ENCODE data around the gene MGP.

The MGP gene

DNA sequence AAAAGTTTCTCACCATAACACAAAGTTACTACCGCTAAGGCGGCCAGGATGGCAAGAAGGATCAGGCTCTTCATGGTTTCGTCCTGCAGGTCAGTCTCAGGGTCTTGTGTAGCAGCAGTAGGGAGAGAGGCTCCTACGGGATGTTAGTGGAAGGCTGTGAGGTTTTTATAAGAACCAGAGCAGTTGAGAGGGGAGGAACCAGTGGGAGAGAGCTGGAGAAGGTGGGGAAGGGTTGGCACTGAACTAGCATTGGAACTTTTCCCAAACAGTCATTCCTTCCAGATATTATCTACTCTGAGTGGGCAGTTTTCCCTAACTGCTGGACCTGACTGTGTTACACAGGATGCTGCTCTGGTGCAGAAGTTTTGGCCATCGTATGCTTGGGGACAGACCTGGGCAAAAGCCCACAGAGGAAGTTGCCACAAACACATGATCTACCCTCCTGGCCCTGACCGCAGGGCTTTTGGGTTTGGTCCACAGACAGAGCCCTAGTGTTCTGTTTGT, at the start of gene MGP:
Gene MGP, minus strand, starts transcription at position 137 of the 504 bp plus-strand sequence. Its CDS starts 63 bp downstream, at position 74.
- H3K27ac Mint-ChIP-seq, result no peak within 1 kb of the TSS
- H3K27me3 Mint-ChIP-seq (ENCODE audit: low read depth), result peaks cover 30% of the 10 kb centered on the region
- no peak within 1 kb of the TSS for H3K4me3 Mint-ChIP-seq

DNA sequence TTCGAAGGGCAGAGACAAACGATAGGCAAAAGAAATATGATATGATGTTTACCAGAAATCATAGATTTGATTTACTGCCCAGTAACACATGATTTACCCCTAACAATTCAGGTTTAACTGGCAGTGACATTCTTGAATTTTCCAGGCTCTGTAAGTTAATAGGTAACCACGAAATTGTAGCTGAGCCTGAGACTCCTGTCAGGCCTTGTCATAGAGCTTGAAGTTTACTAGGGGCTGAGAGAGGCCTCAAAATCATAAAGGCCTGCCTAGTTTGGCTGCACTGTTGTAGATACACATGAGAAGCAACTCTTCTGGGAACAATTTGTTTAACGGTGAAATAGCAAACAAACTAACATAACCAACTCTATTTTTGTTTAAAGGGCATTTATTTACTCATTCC, 49.4 kb upstream of the MGP start:
- Mint-ChIP-seq H3K36me3 (ENCODE audit: low read depth) (peaks cover 61% of the 10 kb centered on the region), H3K27me3 (ENCODE audit: low read depth) (no peaks in the 10 kb centered on the region), H3K27ac (no peak overlapping the region), H3K4me1 (ENCODE audit: low read depth) (peaks cover 14% of the 10 kb centered on the region), H3K9me3 (no peaks in the 10 kb centered on the region), H3K4me3 (no peak overlapping the region)

More for the DNA sequence above, at the start of gene MGP:
- H3K9me3 Mint-ChIP-seq, result peaks cover 2% of the 10 kb centered on the region
- peaks cover 9% of the 10 kb centered on the region for H3K4me1 Mint-ChIP-seq (ENCODE audit: low read depth)
- no peaks in the 10 kb centered on the region for H3K36me3 Mint-ChIP-seq (ENCODE audit: low read depth)

DNA sequence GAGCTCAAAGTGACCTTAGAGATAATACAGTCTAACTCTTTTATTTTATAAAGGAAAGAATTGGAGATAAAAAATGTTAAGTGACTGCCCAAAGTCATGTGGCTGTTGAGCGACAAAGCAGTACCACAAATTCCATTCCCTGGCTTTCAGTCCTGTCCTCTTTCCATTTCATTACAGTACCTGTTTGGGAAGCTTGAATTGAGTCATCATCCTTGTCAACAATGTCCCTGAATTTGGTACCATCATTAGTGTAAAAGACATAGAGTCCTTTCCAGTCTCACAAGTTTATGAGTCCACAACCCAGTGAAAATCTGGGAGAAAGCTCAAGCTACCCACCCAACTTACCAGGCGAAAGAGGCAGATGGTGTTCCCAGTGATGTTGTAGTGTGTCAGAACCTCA, 48.9 kb upstream of the MGP start:
- H3K4me3 Mint-ChIP-seq, result no peak overlapping the region
- no peaks in the 10 kb centered on the region for H3K27me3 Mint-ChIP-seq (ENCODE audit: low read depth)
- no peaks in the 10 kb centered on the region for H3K9me3 Mint-ChIP-seq
- H3K36me3 Mint-ChIP-seq (ENCODE audit: low read depth), result peaks cover 57% of the 10 kb centered on the region
- H3K4me1 Mint-ChIP-seq (ENCODE audit: low read depth), result peaks cover 14% of the 10 kb centered on the region
- H3K27ac Mint-ChIP-seq, result no peak overlapping the region

DNA sequence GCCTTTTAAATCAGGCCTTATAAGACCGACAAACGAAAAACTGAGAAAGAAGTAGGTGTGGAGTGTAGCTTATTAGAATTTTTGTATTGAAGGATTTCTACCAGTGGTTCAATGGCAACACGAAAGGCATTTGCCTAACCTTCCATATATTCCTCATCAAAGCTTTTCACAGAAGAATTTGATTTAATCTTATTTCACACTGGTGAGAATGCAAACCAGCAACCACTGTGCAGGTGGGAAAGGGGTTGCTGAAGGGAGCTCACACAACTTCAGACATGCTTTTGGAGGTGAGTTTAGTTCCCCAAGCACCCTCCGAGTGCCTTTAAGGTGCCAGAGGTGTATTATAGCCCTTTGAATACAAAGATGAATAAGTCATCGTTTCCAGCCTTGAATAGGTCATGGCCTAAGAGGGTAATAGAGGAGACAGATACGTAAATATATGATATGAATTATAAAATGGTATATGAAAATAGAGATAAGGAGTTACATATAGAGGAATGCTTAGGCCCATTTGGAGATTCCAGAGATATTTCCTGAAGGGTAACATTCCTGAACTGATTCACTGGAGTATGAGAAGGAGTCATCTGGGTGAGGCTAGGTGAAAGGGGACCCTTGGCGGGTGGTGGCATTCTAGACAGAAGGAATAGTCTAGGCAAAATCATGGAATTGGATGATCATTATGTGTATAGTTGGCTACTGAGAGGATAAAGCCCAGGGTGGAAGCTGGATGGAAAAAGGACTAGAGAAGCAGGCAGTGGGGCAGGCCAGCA, 46.3 kb upstream of the MGP start:
- peaks cover 49% of the 10 kb centered on the region for H3K36me3 Mint-ChIP-seq (ENCODE audit: low read depth)
- no peaks in the 10 kb centered on the region for H3K9me3 Mint-ChIP-seq
- no peak overlapping the region for H3K4me3 Mint-ChIP-seq
- peaks cover 1% of the 10 kb centered on the region for H3K4me1 Mint-ChIP-seq (ENCODE audit: low read depth)
- H3K27me3 Mint-ChIP-seq (ENCODE audit: low read depth), result no peaks in the 10 kb centered on the region
- H3K27ac Mint-ChIP-seq, result no peak overlapping the region

DNA sequence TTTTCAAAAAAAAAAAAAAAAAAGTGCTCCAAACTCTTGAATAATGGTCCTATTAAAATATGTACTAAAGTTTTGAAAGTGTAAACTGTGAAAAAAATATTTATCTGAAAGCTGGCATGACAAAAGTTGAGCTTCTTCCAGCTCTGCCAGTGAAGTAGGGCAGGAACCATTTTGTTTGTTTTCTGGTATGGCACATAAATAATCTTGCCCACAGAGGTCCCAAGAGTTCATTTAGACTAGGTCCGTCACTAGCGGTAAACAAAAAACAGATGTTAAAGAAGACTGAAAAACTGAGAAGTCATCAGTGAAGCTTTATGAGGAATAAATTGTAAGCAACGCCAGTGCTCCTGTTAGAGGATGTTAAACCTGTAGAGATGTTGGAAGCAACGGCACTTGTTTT, 45.7 kb upstream of the MGP start:
- Mint-ChIP-seq H3K4me3 (no peak overlapping the region), H3K27me3 (ENCODE audit: low read depth) (no peaks in the 10 kb centered on the region), H3K9me3 (no peaks in the 10 kb centered on the region), H3K27ac (no peak overlapping the region), H3K36me3 (ENCODE audit: low read depth) (peaks cover 45% of the 10 kb centered on the region), H3K4me1 (ENCODE audit: low read depth) (no peaks in the 10 kb centered on the region)

DNA sequence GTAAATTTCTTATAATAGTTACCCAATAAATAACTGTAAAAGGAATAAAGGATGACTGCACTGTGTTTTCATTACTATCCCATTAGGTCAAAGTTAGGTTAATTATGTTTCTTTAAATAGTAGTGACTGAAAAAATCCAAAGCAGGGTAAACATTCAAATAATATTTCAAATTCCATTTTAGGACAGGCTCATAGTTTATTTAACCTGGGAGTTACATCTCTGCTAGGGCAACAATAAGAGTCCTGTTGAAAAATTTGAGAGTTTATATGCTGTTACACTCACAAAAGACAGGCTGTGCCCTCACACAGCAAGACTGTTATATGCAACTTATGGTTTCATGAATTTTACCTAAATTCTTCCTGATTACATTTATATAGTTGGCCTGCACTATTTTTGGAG, 44.6 kb upstream of the MGP start:
- H3K27ac Mint-ChIP-seq, result no peak overlapping the region
- H3K4me3 Mint-ChIP-seq, result no peak overlapping the region
- H3K27me3 Mint-ChIP-seq (ENCODE audit: low read depth), result no peaks in the 10 kb centered on the region
- no peaks in the 10 kb centered on the region for H3K4me1 Mint-ChIP-seq (ENCODE audit: low read depth)
- peaks cover 40% of the 10 kb centered on the region for H3K36me3 Mint-ChIP-seq (ENCODE audit: low read depth)
- H3K9me3 Mint-ChIP-seq, result no peaks in the 10 kb centered on the region

DNA sequence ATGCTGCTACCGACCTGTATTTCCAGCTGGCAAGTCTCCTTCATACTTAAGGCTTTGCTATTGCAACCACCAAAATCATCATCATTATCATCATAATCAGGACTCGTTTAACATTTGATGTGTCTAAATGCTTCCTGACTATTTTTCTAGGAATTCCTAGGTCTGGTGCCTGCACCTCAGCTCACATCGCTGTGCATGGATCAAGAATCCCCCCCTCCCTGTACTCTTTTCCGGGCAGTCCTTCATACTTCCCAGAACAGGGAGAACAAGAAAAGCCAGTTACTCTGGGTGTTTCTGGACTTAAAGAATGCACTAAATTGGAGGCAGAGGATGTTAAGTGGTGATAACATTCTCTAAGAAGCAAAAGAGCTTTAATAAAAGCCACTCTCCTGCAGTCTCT, 43.3 kb upstream of the MGP start:
- Mint-ChIP-seq H3K27me3 (ENCODE audit: low read depth) (no peaks in the 10 kb centered on the region), H3K27ac (no peak overlapping the region), H3K4me3 (no peak overlapping the region), H3K4me1 (ENCODE audit: low read depth) (no peaks in the 10 kb centered on the region), H3K36me3 (ENCODE audit: low read depth) (peaks cover 37% of the 10 kb centered on the region), H3K9me3 (no peaks in the 10 kb centered on the region)

DNA sequence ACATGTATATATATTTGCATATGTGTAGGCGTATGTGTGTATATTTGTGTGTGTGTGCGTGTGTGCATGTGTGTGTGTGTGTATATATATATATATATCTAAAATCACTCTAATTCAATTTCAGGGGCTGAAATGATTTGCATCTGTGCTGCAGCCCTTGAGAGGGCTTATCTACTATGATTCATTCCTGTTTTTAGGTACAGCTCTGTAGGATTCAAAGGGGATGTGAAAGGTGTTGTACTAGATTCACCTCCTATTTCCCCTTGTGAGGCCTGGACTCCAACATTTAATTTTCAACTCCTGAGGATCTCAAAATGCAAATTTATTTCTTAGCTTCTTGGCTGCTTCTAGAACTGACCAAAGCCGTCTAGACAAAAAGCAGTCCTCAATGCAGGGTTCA, 41.6 kb upstream of the MGP start:
- H3K4me3 Mint-ChIP-seq, result no peak overlapping the region
- no peaks in the 10 kb centered on the region for H3K9me3 Mint-ChIP-seq
- no peaks in the 10 kb centered on the region for H3K4me1 Mint-ChIP-seq (ENCODE audit: low read depth)
- H3K27ac Mint-ChIP-seq, result no peak overlapping the region
- H3K27me3 Mint-ChIP-seq (ENCODE audit: low read depth), result no peaks in the 10 kb centered on the region
- H3K36me3 Mint-ChIP-seq (ENCODE audit: low read depth), result peaks cover 26% of the 10 kb centered on the region

DNA sequence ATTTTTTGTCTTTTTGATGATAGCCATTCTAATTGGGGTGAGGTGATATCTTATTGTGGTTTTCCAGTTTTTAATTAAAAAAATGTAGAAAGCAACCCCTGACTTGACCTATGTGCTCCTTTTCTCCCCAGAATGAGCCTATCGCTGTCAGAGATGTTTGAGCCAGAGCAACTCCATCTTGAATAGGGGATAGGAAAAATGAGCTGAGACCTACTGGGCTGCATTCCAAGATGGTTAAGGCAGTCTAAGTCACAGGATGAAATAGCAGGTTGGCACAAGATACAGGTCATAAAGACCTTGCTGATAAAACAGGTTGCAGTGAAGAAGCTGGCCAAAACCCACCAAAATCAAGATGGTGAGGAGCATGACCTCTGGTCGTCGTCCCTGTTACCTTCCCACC, 38.9 kb upstream of the MGP start:
- Mint-ChIP-seq H3K9me3 (no peaks in the 10 kb centered on the region), H3K27me3 (ENCODE audit: low read depth) (no peaks in the 10 kb centered on the region), H3K4me3 (no peak overlapping the region), H3K27ac (no peak overlapping the region), H3K36me3 (ENCODE audit: low read depth) (peaks cover 36% of the 10 kb centered on the region), H3K4me1 (ENCODE audit: low read depth) (peaks cover 13% of the 10 kb centered on the region)

DNA sequence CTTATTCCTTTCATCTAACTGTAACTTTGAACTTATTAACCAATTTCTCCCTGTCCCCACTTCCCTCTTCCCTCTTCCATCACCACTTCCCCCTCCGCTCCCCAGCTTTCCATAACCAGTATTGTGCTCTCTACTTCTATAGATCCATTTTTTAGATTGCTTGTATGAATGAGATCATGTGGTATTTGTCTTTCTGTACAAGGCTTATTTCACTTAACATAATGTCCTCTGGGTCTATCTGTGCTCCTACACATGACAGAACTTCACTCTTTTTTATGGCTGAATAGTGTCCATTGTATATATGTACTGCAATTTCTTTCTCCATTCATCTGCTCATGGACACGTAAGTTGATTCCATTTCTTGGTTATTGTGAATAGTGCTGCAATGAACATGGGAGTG, 38.3 kb upstream of the MGP start:
- H3K27ac Mint-ChIP-seq, result no peak overlapping the region
- H3K36me3 Mint-ChIP-seq (ENCODE audit: low read depth), result peaks cover 39% of the 10 kb centered on the region
- H3K27me3 Mint-ChIP-seq (ENCODE audit: low read depth), result no peaks in the 10 kb centered on the region
- H3K9me3 Mint-ChIP-seq, result no peaks in the 10 kb centered on the region
- H3K4me3 Mint-ChIP-seq, result no peak overlapping the region
- peaks cover 13% of the 10 kb centered on the region for H3K4me1 Mint-ChIP-seq (ENCODE audit: low read depth)

DNA sequence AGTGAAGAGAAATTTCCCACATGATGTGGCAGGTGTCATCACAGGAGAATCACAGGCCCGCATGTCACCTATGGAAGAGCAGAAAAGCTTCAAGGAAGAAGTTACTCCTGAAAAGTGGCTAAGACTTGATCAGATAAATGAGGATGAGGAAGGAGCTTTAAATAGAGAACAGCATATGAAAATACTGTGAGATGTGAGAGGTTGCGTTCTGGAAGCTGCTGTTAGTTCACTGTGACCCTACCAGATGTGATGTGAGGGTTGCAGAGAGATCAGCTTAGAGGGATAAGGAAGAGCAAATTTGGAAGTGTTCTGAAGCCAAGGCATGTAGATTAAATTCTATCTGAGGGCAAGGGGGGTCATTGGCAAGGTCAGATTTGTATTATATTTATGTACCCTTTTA, 35.6 kb upstream of the MGP start:
- Mint-ChIP-seq H3K4me3 (no peak overlapping the region), H3K9me3 (no peaks in the 10 kb centered on the region), H3K27ac (peak overlapping the region; percentile 42), H3K4me1 (ENCODE audit: low read depth) (peaks cover 13% of the 10 kb centered on the region), H3K27me3 (ENCODE audit: low read depth) (no peaks in the 10 kb centered on the region), H3K36me3 (ENCODE audit: low read depth) (peaks cover 54% of the 10 kb centered on the region)

DNA sequence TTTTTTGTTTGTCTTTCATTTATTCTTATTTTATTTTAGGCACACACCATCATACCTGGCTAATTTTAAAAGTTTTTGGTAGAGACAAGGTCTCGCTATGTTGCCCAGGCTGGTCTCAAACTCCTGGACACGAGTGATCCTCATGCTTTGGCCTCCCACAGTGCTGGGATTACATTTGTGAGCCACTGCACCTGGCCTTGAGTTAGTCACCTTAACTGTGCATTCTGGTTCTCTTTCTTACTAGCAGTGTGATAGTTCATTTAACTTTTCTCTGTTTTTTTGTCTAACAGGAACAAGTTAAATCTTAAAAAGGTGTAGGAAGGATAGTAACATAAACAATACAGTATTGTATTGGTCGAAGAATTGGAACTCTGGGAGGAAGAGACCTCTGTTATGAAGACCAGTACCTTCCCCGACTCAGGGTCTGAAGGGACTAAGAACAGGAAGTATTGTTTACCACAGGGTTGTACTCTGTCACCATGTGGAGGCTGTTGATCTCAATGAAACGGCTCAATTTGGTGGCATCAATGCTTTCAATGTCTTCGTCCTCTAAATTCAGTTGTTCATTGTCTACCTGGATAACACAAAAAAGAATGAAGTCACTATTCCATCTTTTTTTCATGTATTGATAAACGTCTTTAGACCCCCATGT, 34.9 kb upstream of the MGP start:
- Mint-ChIP-seq H3K27ac (peak overlapping the region; percentile 42), H3K4me1 (ENCODE audit: low read depth) (peaks cover 13% of the 10 kb centered on the region), H3K36me3 (ENCODE audit: low read depth) (peaks cover 56% of the 10 kb centered on the region), H3K9me3 (no peaks in the 10 kb centered on the region), H3K27me3 (ENCODE audit: low read depth) (no peaks in the 10 kb centered on the region), H3K4me3 (no peak overlapping the region)

DNA sequence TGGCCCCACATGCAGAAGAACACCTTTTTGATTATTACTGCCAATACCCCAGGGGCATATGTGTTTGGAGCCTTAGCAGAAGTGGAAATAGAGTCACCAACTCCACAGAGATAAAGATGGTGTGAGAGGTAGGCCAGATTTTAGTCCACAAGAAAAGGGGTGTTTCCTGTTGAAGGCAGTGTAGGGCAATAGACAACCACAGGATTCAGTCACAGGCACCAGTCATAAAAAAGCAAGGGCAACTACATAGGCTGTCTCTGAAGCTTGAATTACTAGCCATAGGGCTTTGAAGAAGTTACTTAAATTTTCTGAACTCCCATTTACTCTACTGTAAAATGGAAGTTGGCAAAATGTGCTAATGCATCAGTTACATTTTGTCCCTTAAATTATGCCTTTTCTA, 33.8 kb upstream of the MGP start:
- no peak overlapping the region for H3K4me3 Mint-ChIP-seq
- H3K4me1 Mint-ChIP-seq (ENCODE audit: low read depth), result peaks cover 13% of the 10 kb centered on the region
- H3K36me3 Mint-ChIP-seq (ENCODE audit: low read depth), result peaks cover 66% of the 10 kb centered on the region
- H3K9me3 Mint-ChIP-seq, result no peaks in the 10 kb centered on the region
- no peak overlapping the region for H3K27ac Mint-ChIP-seq
- no peaks in the 10 kb centered on the region for H3K27me3 Mint-ChIP-seq (ENCODE audit: low read depth)

DNA sequence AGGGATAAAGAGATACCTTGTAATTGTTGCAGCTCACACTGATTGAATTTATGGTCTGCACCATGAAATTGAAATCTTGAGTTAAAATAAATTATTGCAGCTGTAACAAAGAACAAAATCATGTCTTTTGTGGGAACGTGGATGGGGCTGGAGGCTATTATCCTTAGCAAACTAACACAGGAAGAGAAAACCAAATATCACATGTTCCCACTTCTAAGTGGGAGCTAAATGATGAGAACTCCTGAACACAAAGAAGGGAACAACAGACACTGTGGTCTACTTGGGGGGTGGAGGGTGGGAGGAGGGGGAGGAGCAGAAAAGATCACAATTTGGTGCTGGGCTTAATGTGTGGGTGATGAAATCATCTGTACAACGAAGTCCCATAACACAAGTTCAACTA, 30.1 kb upstream of the MGP start:
- no peak overlapping the region for H3K27ac Mint-ChIP-seq
- H3K36me3 Mint-ChIP-seq (ENCODE audit: low read depth), result peaks cover 81% of the 10 kb centered on the region
- peaks cover 12% of the 10 kb centered on the region for H3K4me1 Mint-ChIP-seq (ENCODE audit: low read depth)
- no peaks in the 10 kb centered on the region for H3K9me3 Mint-ChIP-seq
- H3K27me3 Mint-ChIP-seq (ENCODE audit: low read depth), result no peaks in the 10 kb centered on the region
- H3K4me3 Mint-ChIP-seq, result no peak overlapping the region

DNA sequence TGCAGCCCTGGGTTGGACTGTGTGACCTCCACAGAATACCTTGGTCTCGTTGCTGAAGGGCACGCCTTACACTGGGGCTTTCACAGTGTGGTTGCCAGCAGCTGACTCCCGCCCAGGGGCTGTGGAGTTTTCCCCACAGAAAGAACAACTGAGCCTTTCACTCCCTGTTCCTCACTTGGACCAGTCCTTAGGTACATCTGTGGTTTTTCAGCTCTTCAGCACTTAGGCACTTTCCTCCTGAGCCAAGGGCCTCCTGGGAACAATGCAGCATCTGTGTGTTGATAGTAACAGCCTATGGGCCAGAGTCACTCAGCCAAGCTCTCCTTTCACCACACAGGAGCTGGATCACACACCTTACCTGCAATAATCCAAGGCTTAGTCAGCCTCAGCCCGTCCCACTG, 27.7 kb upstream of the MGP start:
- no peaks in the 10 kb centered on the region for H3K27me3 Mint-ChIP-seq (ENCODE audit: low read depth)
- H3K27ac Mint-ChIP-seq, result no peak overlapping the region
- peaks cover 72% of the 10 kb centered on the region for H3K36me3 Mint-ChIP-seq (ENCODE audit: low read depth)
- H3K4me3 Mint-ChIP-seq, result no peak overlapping the region
- no peaks in the 10 kb centered on the region for H3K9me3 Mint-ChIP-seq
- H3K4me1 Mint-ChIP-seq (ENCODE audit: low read depth), result peaks cover 15% of the 10 kb centered on the region

All from T-helper 1 cell treated with Interleukin-12 subunit alpha and Interleukin-12 subunit beta and Interleukin-4 antibody, amounts not matched to agents 30 μg/mL and 1 μg/mL, for 36 hours (primary cell).